Calu3 (cell line): ENCODE results near the gene CALML4. TPM values are rescaled to one million over a fixed set of nuclear protein-coding genes. Genes with fewer than 3 reads are reported as not detected.

ENCODE experiments used
- BruUV-seq: library from RNA; stranded (reverse); fragments of 400-500 nt; replicated peaks from 2 replicates; lab custom pipeline; 2021; lab: Mats Ljungman, UMichigan
- CTCF ChIA-PET: fragments of 300-600 bp; sonication (Branson Sonifier 250); formaldehyde crosslinking; loops from one replicate; lab custom pipeline; 2022; ENCODE audit warnings: antibody characterized with exemption; lab: Charles Lee
- DNase-seq: peaks from one replicate; pipeline ENCODE4 v3.0.0; 2022
- H3K27ac Mint-ChIP-seq: one replicate; pipeline ENCODE4 v1.8.0; 2022; ENCODE audit warnings: mixed read lengths; ENCODE audit not compliant: unreplicated experiment
- H3K27me3 Mint-ChIP-seq: one replicate; pipeline ENCODE4 v1.8.0; 2022; ENCODE audit warnings: mixed read lengths; ENCODE audit not compliant: unreplicated experiment
- H3K36me3 Mint-ChIP-seq: one replicate; pipeline ENCODE4 v1.8.0; 2022; ENCODE audit warnings: mild to moderate bottlenecking, moderate library complexity, mixed read lengths; ENCODE audit not compliant: insufficient read depth, unreplicated experiment
- H3K4me1 Mint-ChIP-seq: one replicate; pipeline ENCODE4 v1.8.0; 2022; ENCODE audit warnings: mild to moderate bottlenecking, low read depth, mixed read lengths; ENCODE audit not compliant: unreplicated experiment
- H3K4me3 Mint-ChIP-seq: one replicate; pipeline ENCODE4 v1.8.0; 2022; ENCODE audit warnings: mild to moderate bottlenecking, low read depth, moderate library complexity, mixed read lengths; ENCODE audit not compliant: unreplicated experiment
- H3K9me3 Mint-ChIP-seq: one replicate; pipeline ENCODE4 v1.8.0; 2022; ENCODE audit warnings: low read depth, mixed read lengths; ENCODE audit not compliant: unreplicated experiment
- intact Hi-C: fragments of 100-400 bp; cut with micrococcal nuclease; formaldehyde crosslinking; loops from one replicate; pipeline ENCODE4 v1.10.0; 2022; ENCODE audit not compliant: unreplicated experiment
- total RNA-seq: library from RNA; stranded (reverse); gene quantifications from 2 replicates; pipeline ENCODE4 v1.2.3, GENCODE V29; 2022
- TF ChIP-seq, protein P1 (sequence below): fragments of 200-600 bp; IDR thresholded peaks from one replicate; pipeline ENCODE4 v1.8.0; 2022; ENCODE audit warnings: antibody characterized with exemption; ENCODE audit not compliant: unreplicated experiment

Gene CALML4
- total RNA-seq, 1 experiment from 2014 or later: 24.1 TPM

DNA sequence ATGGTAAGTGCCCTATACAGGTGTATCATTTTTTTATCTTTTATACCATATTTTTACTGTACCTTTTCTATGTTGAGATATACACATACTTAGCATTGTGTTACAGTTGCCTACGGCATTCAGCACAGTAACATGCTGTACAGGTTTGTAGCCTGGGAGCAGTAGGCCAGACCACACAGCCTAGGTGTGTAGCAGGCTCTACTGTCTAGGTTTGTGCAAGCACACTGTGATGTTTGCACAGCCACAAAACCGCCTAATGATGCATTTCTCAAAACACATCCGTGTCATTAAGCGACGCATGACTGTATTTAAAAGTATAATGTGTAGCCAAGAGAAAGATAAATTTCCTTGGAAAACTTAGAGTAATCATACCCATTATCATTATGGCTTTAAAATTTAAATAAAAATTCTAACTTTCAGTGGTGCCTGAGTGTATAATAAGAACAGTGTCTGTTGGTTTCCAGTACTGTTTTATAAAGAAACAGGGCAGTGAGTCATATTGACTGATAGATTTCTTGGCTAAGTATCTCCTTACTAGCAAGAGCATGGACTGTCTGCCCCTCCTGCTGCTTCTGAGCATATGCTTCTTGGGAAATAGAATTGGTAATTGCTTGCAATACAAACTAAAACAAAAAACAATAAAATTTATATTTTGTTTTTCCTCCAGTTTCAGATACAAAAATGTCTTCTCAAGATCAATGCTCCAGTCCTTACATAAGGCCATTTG lies 18.3 kb downstream of the CALML4 start:
- Mint-ChIP-seq H3K4me3 (no peak overlapping the region), H3K9me3 (no peaks in the 10 kb centered on the region), H3K27ac (no peak overlapping the region), H3K4me1 (no peaks in the 10 kb centered on the region), H3K36me3 (peaks cover 40% of the 10 kb centered on the region), H3K27me3 (no peaks in the 10 kb centered on the region)
- TF ChIP-seq, protein P1, sequence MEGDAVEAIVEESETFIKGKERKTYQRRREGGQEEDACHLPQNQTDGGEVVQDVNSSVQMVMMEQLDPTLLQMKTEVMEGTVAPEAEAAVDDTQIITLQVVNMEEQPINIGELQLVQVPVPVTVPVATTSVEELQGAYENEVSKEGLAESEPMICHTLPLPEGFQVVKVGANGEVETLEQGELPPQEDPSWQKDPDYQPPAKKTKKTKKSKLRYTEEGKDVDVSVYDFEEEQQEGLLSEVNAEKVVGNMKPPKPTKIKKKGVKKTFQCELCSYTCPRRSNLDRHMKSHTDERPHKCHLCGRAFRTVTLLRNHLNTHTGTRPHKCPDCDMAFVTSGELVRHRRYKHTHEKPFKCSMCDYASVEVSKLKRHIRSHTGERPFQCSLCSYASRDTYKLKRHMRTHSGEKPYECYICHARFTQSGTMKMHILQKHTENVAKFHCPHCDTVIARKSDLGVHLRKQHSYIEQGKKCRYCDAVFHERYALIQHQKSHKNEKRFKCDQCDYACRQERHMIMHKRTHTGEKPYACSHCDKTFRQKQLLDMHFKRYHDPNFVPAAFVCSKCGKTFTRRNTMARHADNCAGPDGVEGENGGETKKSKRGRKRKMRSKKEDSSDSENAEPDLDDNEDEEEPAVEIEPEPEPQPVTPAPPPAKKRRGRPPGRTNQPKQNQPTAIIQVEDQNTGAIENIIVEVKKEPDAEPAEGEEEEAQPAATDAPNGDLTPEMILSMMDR: no peak
- no peak for DNase-seq
- CTCF ChIA-PET: no interaction called here
- intact Hi-C loops: no loop called here
- no TSS peak for BruUV-seq

DNA sequence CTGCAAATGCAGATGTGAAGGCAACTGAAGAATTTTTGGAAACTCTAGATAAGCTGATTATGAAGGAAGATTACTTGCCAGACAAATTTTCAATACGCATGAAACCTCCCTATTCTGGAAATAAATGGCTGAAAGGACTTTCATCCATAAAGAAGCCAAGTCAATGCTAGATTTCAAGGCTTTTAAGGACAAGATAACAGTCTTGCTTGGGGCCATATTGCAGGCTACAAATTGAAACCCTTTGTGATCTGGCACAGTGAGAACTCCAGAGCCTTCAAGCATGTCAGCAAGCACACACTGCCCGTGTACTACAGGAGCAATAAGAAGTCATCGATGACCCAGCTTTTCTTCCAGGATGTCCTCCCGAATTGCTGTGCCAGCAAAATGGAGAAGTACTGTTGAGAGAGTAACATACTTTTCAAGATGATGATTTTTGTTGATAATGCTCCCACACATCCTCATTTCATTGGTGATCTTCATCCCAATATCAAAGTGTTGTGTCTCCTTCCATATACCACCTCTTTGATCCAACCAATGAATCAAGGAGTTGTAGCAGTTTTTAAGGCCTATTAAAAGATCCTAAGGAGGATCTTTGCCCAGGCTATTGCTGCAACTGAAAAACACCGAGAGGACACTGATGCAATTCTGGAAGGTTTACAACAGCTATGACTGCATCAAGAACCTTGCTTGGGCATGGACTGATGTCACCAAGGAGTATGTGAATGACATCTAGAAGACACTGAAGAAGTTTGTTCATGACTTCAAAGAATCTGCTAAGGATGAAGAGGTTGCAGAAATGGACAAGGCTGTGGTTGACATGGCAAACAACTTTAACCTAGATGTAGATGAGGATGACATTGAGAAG lies 20.3 kb downstream of the CALML4 start:
- Mint-ChIP-seq H3K4me3 (no peak overlapping the region), H3K4me1 (no peaks in the 10 kb centered on the region), H3K27me3 (no peaks in the 10 kb centered on the region), H3K9me3 (no peaks in the 10 kb centered on the region), H3K36me3 (peaks cover 41% of the 10 kb centered on the region), H3K27ac (no peak overlapping the region)
- TF ChIP-seq, protein P1: no peak
- CTCF ChIA-PET: no interaction called here
- intact Hi-C loops: no loop called here
- DNase-seq: no peak
- BruUV-seq: no TSS peak

DNA sequence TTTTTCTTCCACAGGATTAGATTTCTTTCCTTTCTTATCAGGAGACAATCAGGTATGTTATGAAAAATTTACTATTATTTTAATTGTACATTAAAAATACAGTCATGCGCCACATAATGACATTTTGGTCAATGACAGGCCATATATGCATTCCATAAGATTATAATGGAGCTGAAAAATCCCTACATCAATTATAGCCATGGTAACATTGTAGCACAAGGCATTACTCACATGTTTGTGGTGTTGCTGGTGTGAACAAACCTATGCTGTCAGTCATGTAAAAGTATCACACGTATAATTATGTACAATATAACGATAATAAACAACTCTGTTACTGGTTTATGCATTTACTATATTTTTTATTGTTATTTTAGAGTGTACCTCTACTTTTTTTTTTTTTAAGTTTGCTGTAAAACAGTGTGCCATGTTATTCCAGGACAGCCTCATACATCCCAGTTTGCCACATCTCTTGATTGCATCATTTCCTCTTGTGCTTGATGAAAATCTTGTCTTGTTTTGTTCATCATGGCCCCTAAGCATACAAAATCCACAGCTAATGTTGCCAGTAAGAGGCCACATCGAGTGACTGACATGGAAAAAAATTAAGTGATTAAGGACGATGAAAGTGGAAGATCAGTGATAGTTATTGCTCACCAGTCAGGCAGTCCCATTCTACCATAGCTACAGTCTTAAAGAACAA lies 21.4 kb downstream of the CALML4 start:
- Mint-ChIP-seq H3K36me3 (peaks cover 43% of the 10 kb centered on the region), H3K27ac (no peak overlapping the region), H3K4me3 (no peak overlapping the region), H3K27me3 (no peaks in the 10 kb centered on the region), H3K4me1 (no peaks in the 10 kb centered on the region), H3K9me3 (no peaks in the 10 kb centered on the region)
- no peak for DNase-seq
- intact Hi-C loops: no loop called here
- no TSS peak for BruUV-seq
- CTCF ChIA-PET: no interaction called here
- TF ChIP-seq, protein P1: no peak

DNA sequence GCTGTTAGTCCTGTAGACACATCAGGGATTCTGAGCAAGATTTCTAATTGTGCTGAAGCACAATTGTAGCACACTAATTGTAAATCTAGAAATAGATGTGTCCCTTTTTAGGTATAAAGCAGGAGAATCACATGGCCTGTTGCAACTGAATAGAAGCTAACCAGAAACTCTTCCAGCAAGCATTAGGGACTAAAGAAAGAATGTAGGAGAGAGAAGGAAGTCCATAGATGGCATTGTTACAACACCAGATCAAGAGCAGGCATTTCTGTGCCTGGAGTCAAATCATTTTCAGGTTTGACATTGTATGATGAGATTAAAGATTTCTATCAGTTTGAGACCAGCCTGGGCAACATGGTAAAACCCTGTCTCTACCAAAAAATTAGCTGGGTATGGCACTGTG lies 27.4 kb downstream of the CALML4 start:
- Mint-ChIP-seq H3K9me3 (no peaks in the 10 kb centered on the region), H3K27me3 (no peaks in the 10 kb centered on the region)

More for the DNA sequence above, 27.4 kb downstream of the CALML4 start:
- Mint-ChIP-seq H3K27ac (no peak overlapping the region), H3K4me3 (no peak overlapping the region), H3K36me3 (peaks cover 34% of the 10 kb centered on the region), H3K4me1 (no peaks in the 10 kb centered on the region)
- intact Hi-C loops: no loop called here
- TF ChIP-seq, protein P1: no peak
- DNase-seq: no peak
- CTCF ChIA-PET: no interaction called here
- BruUV-seq: no TSS peak
